OCI-LY3 (cell line): Measurements from ENCODE around the gene FBXL14.

Experiments used
- EZH2phosphoT487 ChIP-seq: fragments of 200-600 bp; shearing (Covaris generic); IDR thresholded peaks from 2 replicates; pipeline ENCODE4 v1.6.1; 2018; ENCODE audit warnings: antibody characterized with exemption, mixed run types, low read depth
- TF ChIP-seq, protein P1 (sequence below): fragments of 200-600, 300-600 bp; sonication (generic); IDR thresholded peaks from 2 replicates; pipeline ENCODE4 v1.5.1; 2014; ENCODE audit warnings: antibody characterized with exemption, low read length, low read depth

DNA sequence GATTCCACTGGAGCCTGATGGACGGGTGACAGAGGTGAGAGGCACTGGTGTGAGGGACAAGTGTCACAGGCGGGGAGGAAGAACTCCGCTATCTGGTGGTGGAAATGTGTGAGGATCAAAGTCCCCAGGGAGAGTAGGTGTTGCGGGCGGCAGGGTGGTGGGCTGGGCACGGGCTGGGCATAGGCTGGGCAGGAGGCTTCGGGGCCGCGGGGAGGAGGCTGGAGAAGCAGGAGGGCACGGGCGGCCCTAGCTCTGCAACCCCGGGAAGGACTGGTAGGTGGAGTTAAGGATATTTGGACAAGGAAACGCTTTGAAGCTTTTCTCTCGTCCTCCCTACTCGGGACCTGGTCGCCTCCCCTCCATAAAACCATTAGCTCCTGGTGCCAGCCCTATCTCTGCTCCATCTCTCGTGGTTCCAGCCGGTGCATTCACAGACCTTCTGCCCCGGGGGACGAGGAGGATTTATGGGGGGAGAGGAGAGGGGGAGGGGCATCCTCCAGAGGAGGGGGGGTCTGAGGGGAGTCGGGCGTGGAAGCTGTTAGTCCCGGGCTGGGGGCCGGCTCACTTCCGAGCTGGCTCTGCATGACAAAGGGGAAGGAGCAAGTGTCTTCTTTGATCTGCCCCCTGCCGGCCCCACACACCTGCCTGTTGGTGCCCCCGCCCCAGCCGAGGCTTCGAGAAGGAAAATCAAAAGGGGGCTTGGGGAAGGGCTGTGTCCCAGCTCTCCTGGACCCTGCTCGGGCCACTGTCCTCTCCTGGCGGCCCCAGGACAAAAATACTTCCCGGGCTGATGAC, 35.2 kb upstream of the FBXL14 start:
- TF ChIP-seq, protein P1, sequence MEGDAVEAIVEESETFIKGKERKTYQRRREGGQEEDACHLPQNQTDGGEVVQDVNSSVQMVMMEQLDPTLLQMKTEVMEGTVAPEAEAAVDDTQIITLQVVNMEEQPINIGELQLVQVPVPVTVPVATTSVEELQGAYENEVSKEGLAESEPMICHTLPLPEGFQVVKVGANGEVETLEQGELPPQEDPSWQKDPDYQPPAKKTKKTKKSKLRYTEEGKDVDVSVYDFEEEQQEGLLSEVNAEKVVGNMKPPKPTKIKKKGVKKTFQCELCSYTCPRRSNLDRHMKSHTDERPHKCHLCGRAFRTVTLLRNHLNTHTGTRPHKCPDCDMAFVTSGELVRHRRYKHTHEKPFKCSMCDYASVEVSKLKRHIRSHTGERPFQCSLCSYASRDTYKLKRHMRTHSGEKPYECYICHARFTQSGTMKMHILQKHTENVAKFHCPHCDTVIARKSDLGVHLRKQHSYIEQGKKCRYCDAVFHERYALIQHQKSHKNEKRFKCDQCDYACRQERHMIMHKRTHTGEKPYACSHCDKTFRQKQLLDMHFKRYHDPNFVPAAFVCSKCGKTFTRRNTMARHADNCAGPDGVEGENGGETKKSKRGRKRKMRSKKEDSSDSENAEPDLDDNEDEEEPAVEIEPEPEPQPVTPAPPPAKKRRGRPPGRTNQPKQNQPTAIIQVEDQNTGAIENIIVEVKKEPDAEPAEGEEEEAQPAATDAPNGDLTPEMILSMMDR, result peak; percentile 44
- no peak for TF ChIP-seq EZH2phosphoT487
